H1 (cell line): Measurements from ENCODE around the gene COA1. TPM values are rescaled to one million over a fixed set of nuclear protein-coding genes. Genes with fewer than 3 reads are reported as not detected.

Source experiments
- CTCF ChIA-PET: fragments of 300-600 bp; sonication (Branson Sonifier 250); formaldehyde crosslinking; loops from one replicate; lab custom pipeline; 2021; ENCODE audit not compliant: partially characterized antibody; lab: Charles Lee
- POLR2A ChIA-PET: fragments of 300-600 bp; sonication (Branson Sonifier 250); formaldehyde crosslinking; loops from one replicate; lab custom pipeline; 2021; ENCODE audit warnings: inconsistent platforms; ENCODE audit not compliant: partially characterized antibody; lab: Charles Lee
- DNase-seq, 2 experiments: peaks; one replicate each; pipeline versions ENCODE4 v3.0.0 to v3.0.0-alpha.2; 2010 to 2022; ENCODE audit warnings: low spot score in 2 of 2, low read depth in 1 of 2, mixed read lengths in 1 of 2
- FAIRE-seq: peaks from 2 replicates; lab custom pipeline; 2011; peaks lifted over from hg19 to GRCh38; lab: Jason Lieb, UNC
- H2AFZ ChIP-seq: 2 replicates; pipeline ENCODE4 v1.8.1; 2012; ENCODE audit warnings: low read length, inconsistent platforms
- H2AK5ac ChIP-seq: 2 replicates; pipeline ENCODE4 v1.6.1; 2013; ENCODE audit warnings: low read depth, low read length
- H2BK120ac ChIP-seq: replicated peaks from 2 replicates; pipeline ENCODE3; 2013; ENCODE audit warnings: low read depth, low read length, inconsistent platforms
- H2BK12ac ChIP-seq: 2 replicates; pipeline ENCODE4 v1.6.1; 2013; ENCODE audit warnings: low read depth, low read length
- H2BK15ac ChIP-seq: 2 replicates; pipeline ENCODE4 v1.6.1; 2013; ENCODE audit warnings: low read length
- H2BK20ac ChIP-seq: 2 replicates; pipeline ENCODE4 v1.6.1; 2013; ENCODE audit warnings: low read length
- H2BK5ac ChIP-seq: 2 replicates; pipeline ENCODE4 v1.6.1; 2013; ENCODE audit warnings: low read depth, low read length
- H3K14ac ChIP-seq: 2 replicates; pipeline ENCODE4 v1.6.1; 2013; ENCODE audit warnings: inconsistent platforms; ENCODE audit not compliant: insufficient read length
- H3K18ac ChIP-seq: 2 replicates; pipeline ENCODE4 v1.6.1; 2013; ENCODE audit warnings: low read length; ENCODE audit errors: extremely low read depth
- H3K23ac ChIP-seq: 2 replicates; pipeline ENCODE4 v1.6.1; 2013; ENCODE audit warnings: inconsistent platforms; ENCODE audit not compliant: insufficient read length
- H3K23me2 ChIP-seq: 2 replicates; pipeline ENCODE4 v1.6.1; 2013; ENCODE audit warnings: low read depth, low read length
- H3K27ac ChIP-seq: 2 replicates; pipeline ENCODE4 v1.6.1; 2011; ENCODE audit warnings: low read depth, low read length, inconsistent platforms
- H3K27me3 ChIP-seq, 4 experiments: replicated peaks in 1 of 4; 1 replicate in 1 of 4; 2 replicates in 3 of 4; pipeline versions ENCODE4 v1.6.1 to v1.8.1; 2011 to 2013; ENCODE audit warnings: low read length in 3 of 4, mild to moderate bottlenecking in 3 of 4, inconsistent platforms in 2 of 4, mixed read lengths in 2 of 4, moderate library complexity in 1 of 4; ENCODE audit not compliant: control insufficient read depth in 3 of 4, insufficient read depth in 3 of 4; ENCODE audit errors: extremely low read depth in 1 of 4
- H3K36me3 ChIP-seq, 4 experiments: 2 replicates each; pipeline versions ENCODE4 v1.6.1 to v1.8.1; 2011 to 2013; ENCODE audit warnings: mild to moderate bottlenecking in 4 of 4, low read length in 3 of 4, moderate library complexity in 2 of 4, control low read depth in 1 of 4, inconsistent platforms in 1 of 4; ENCODE audit not compliant: insufficient read depth in 4 of 4, control insufficient read depth in 2 of 4
- H3K4ac ChIP-seq: replicated peaks from 2 replicates; pipeline ENCODE3; 2013; ENCODE audit warnings: low read length, low read depth, mixed read lengths, inconsistent platforms; ENCODE audit not compliant: insufficient read length
- H3K4me1 ChIP-seq, 4 experiments: replicated peaks in 1 of 4; 1 replicate in 1 of 4; 2 replicates in 3 of 4; pipeline versions ENCODE4 v1.6.1 to v1.8.1; 2011 to 2013; ENCODE audit warnings: low read length in 3 of 4, inconsistent platforms in 2 of 4, mixed read lengths in 1 of 4; ENCODE audit not compliant: insufficient read depth in 4 of 4, control insufficient read depth in 3 of 4
- H3K4me2 ChIP-seq, 2 experiments: 2 replicates each; pipeline versions ENCODE4 v1.6.1 to v1.8.1; 2011 to 2013; ENCODE audit warnings: low read depth in 2 of 2, low read length in 2 of 2, control low read depth in 1 of 2, inconsistent platforms in 1 of 2, mild to moderate bottlenecking in 1 of 2; ENCODE audit not compliant: insufficient read depth in 1 of 2
- H3K4me3 ChIP-seq, 4 experiments: fragments of 200-600, 300-600 bp in 1 of 4; sonication (generic), shearing (Covaris generic), sonication (Bioruptor Twin) in 1 of 4; 2 replicates each; pipeline versions ENCODE4 v1.5.1 to v1.8.1; 2011 to 2016; ENCODE audit warnings: low read length in 4 of 4, low read depth in 3 of 4, control low read depth in 2 of 4, inconsistent platforms in 2 of 4, mild to moderate bottlenecking in 2 of 4, mixed read lengths in 1 of 4, moderate library complexity in 1 of 4; ENCODE audit not compliant: insufficient read depth in 2 of 4; ENCODE audit errors: extremely low read depth in 1 of 4
- H3K56ac ChIP-seq: replicated peaks from 2 replicates; pipeline ENCODE3; 2013; ENCODE audit warnings: low read depth, mild to moderate bottlenecking, mixed read lengths, low read length, inconsistent platforms; ENCODE audit not compliant: insufficient read length
- H3K79me1 ChIP-seq: 2 replicates; pipeline ENCODE4 v1.6.1; 2013; ENCODE audit warnings: low read depth, low read length, control low read depth
- H3K79me2 ChIP-seq, 2 experiments: 2 replicates each; pipeline versions ENCODE4 v1.6.1 to v1.8.1; 2012 to 2013; ENCODE audit warnings: low read length in 2 of 2, mild to moderate bottlenecking in 2 of 2, inconsistent platforms in 1 of 2; ENCODE audit not compliant: insufficient read depth in 2 of 2, control insufficient read depth in 1 of 2
- H3K9ac ChIP-seq, 4 experiments: replicated peaks in 1 of 4; 1 replicate in 1 of 4; 2 replicates in 3 of 4; pipeline versions ENCODE4 v1.6.1 to v1.8.1; 2011 to 2013; ENCODE audit warnings: low read depth in 3 of 4, low read length in 3 of 4, control low read depth in 2 of 4, mild to moderate bottlenecking in 2 of 4, moderate library complexity in 2 of 4, inconsistent platforms in 1 of 4; ENCODE audit errors: extremely low read depth in 1 of 4
- H3K9me3 ChIP-seq, 2 experiments: 2 replicates each; pipeline versions ENCODE4 v1.6.1 to v1.8.1; 2012 to 2013; ENCODE audit warnings: mild to moderate bottlenecking in 2 of 2, moderate library complexity in 2 of 2, control low read depth in 1 of 2, inconsistent platforms in 1 of 2, low read depth in 1 of 2, low read length in 1 of 2, mixed read lengths in 1 of 2; ENCODE audit not compliant: insufficient read depth in 2 of 2
- H4K20me1 ChIP-seq, 2 experiments: replicated peaks in 1 of 2; 2 replicates each; pipeline versions ENCODE3 to v1.8.1; 2011 to 2013; ENCODE audit warnings: inconsistent platforms in 2 of 2, low read length in 2 of 2, mild to moderate bottlenecking in 1 of 2; ENCODE audit not compliant: insufficient read depth in 2 of 2, control insufficient read depth in 1 of 2
- H4K5ac ChIP-seq: 2 replicates; pipeline ENCODE4 v1.6.1; 2013; ENCODE audit warnings: low read length, low read depth, mixed read lengths, inconsistent platforms; ENCODE audit not compliant: insufficient read length
- H4K8ac ChIP-seq: 2 replicates; pipeline ENCODE4 v1.8.0; 2013; ENCODE audit warnings: mild to moderate bottlenecking, moderate library complexity, low read length, inconsistent platforms; ENCODE audit not compliant: insufficient read depth; ENCODE audit errors: extremely low read depth
- H4K91ac ChIP-seq: replicated peaks from 2 replicates; pipeline ENCODE3; 2013; ENCODE audit warnings: low read length, mixed read lengths, inconsistent platforms; ENCODE audit not compliant: insufficient read length
- BACH1 ChIP-seq: IDR thresholded peaks from 2 replicates; pipeline ENCODE4 v1.6.1; 2012; ENCODE audit warnings: low read length, improper control_type of control experiment
- CBX5 ChIP-seq: fragments of 300-800, 300-1000 bp; sonication (generic); IDR thresholded peaks from 2 replicates; pipeline ENCODE4 v1.7.1; 2016; ENCODE audit warnings: antibody characterized with exemption, low read length, low read depth
- E2F6 ChIP-seq: IDR thresholded peaks from 2 replicates; pipeline ENCODE4 v1.6.1; 2012; ENCODE audit warnings: inconsistent platforms
- GABPA ChIP-seq: IDR thresholded peaks from 2 replicates; pipeline ENCODE4 v1.6.1; 2011; ENCODE audit warnings: mild to moderate bottlenecking, low read length, moderate library complexity, borderline replicate concordance; ENCODE audit not compliant: insufficient read depth
- JUND ChIP-seq: IDR thresholded peaks from 2 replicates; pipeline ENCODE4 v1.6.1; 2011; ENCODE audit warnings: mild to moderate bottlenecking, improper control_type of control experiment, low read length
- POLR2AphosphoS5 ChIP-seq: IDR thresholded peaks from 2 replicates; pipeline ENCODE4 v1.6.1; 2011; ENCODE audit warnings: low read depth, low read length
- SP1 ChIP-seq: IDR thresholded peaks from 2 replicates; pipeline ENCODE4 v1.6.1; 2011; ENCODE audit warnings: low read depth, low read length
- WGBS, 2 experiments: shearing (Covaris generic) in 1 of 2; methylation state at CpG; one replicate each; pipeline versions ENCODE4 v1.1.6 to v1.1.7; 2013 to 2015; ENCODE audit warnings: low lambda C conversion rate in 2 of 2, mixed read lengths in 2 of 2, inconsistent platforms in 1 of 2, low coverage in 1 of 2, missing lambda C conversion rate in 1 of 2; ENCODE audit not compliant: insufficient replicate concordance in 2 of 2, insufficient coverage in 1 of 2, insufficient read length in 1 of 2; ENCODE audit errors: extremely low coverage in 1 of 2, missing lambda C conversion rate in 1 of 2; 5-methylcytosine and 5-hydroxymethylcytosine counted together
- polyA plus RNA-seq, 7 experiments: library from polyadenylated mRNA; depleted of rRNA in 3 of 7; stranded (reverse) in 5 of 7; unstranded in 2 of 7; fragments of >200 nt in 5 of 7; fragments of 200-250 nt in 2 of 7; gene quantifications; 1 replicate in 5 of 7; 2 replicates in 1 of 7; 4 replicates in 1 of 7; pipeline versions ENCODE4 v1.2.1 to v1.2.3, GENCODE V29; 2011 to 2013; ENCODE audit warnings: missing spikeins in 2 of 7, mixed read lengths in 2 of 7
- total RNA-seq: library from RNA; stranded (reverse); fragmentation: NEBNext Ultra II Directional; extraction: Animal tissue kit (Norgen Biotek cat#: 25700); gene quantifications from 2 replicates; pipeline ENCODE4 v1.2.1, GENCODE V29; 2021
- TF ChIP-seq, protein P1 (sequence below), 3 experiments: IDR thresholded peaks; 1 replicate in 2 of 3; 2 replicates in 1 of 3; pipeline versions ENCODE4 v1.5.1 to v1.6.1; 2011; ENCODE audit warnings: low read length in 3 of 3, mild to moderate bottlenecking in 3 of 3, inconsistent platforms in 2 of 3, low read depth in 1 of 3, moderate library complexity in 1 of 3; ENCODE audit not compliant: insufficient read depth in 1 of 3; ENCODE audit errors: control extremely low read depth in 1 of 3

COA1 gene
- total and polyA plus RNA-seq, 2 of the 8 experiments (the other 6 are each of a cell fraction or from before 2014, with no cell fraction given): 98.6 to 143 TPM

DNA sequence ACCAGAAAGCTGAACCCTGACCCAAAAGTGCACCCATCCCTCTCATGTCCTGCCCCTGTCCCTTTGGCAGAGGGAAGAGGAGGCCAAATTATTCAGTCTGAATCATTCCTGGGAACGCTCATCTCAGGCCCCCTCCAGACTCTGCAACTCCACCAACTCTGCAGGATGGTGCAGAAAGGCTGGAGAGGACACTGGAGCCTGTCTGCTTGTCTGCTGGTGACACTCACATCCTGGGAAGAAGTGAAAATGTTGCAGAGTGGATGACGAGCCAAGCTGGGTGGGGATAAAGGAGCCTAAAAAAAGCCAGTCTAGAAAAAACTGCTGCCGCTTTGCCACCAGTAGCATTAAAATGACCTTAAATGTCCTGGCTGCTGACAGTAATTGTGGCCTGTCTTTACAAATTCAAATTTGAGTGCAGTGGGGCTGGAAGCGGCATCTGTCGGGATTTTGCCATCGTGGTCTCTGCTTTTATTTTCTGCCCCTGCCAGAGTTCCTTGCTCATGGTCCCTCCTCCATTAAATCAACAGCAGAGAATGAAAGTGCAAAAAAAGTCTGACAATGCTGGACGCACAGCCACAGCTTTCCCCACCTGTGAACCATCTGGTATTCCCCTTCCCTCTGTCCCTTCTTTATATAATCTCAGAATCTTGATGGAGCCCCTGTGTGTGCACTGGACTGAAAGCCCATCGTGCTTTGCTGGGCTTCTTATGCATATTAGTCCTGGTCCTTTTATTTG lies 82.6 kb downstream of the COA1 start:
- Histone ChIP-seq H3K4ac (no peak overlapping the region), H3K27ac (peak overlapping the region; percentile 71), H3K79me2 (peaks cover 0 to 16% of the 10 kb centered on the region in 2 experiments; a peak in 1 of 4 replicates), H3K27me3 (no peaks in the 10 kb centered on the region), H3K9ac (peak overlapping the region in 2 of 4 experiments; percentile 2 to 19; a peak in 2 of 7 replicates), H3K14ac (no peak overlapping the region), H4K5ac (no peak overlapping the region), H4K8ac (no peak overlapping the region), H3K79me1 (peaks cover 8% of the 10 kb centered on the region), H2BK15ac (no peak overlapping the region), H2AK5ac (peak overlapping the region; percentile 55; the same call in 1 of the 2 replicates), H4K91ac (peak overlapping the region; percentile 32), H4K20me1 (no peaks in the 10 kb centered on the region), H3K18ac (peak overlapping the region; percentile 10; the same call in 1 of the 2 replicates), H3K9me3 (no peaks in the 10 kb centered on the region), H3K56ac (no peak overlapping the region), H3K4me2 (peak overlapping the region; percentile 14 to 31), H3K23me2 (no peaks in the 10 kb centered on the region; the same call in 1 of the 2 replicates), H3K36me3 (peaks cover 0 to 43% (median 10%) of the 10 kb centered on the region in 4 experiments; a peak in 6 of 8 replicates), H3K4me3 (no peak overlapping the region), H3K4me1 (peaks cover 13 to 23% (median 17%) of the 10 kb centered on the region in 4 experiments), H2BK20ac (no peak overlapping the region), H2BK120ac (no peak overlapping the region), H3K23ac (no peak overlapping the region), H2BK12ac (peak overlapping the region; percentile 89; the same call in 1 of the 2 replicates), H2AFZ (no peak overlapping the region), H2BK5ac (peak overlapping the region; percentile 97)
- WGBS, 2 experiments: 61% methylated on average over 8 of the region's 8 CpGs; no CpG with 5 or more reads in 1 of the 2 experiments
- DNase-seq: no peak
- CTCF ChIA-PET: interaction anchor here (0.7 to 1.6 kb wide), 3 partner anchors 12 to 102 kb away, joined by 3 to 10 read pairs (median 3); partner anchors contain the start of gene STK17A
- no peak for FAIRE-seq
- POLR2A ChIA-PET: interaction anchor here (0.6 to 1.8 kb wide), 4 partner anchors 35 to 196 kb away, joined by 3 to 6 read pairs (median 4); partner anchors contain the start of genes COA1 and STK17A
- TF ChIP-seq POLR2AphosphoS5 (no peak), JUND (no peak), CBX5 (no peak), E2F6 (no peak), SP1 (no peak), GABPA (no peak), BACH1 (no peak)
- TF ChIP-seq, protein P1, sequence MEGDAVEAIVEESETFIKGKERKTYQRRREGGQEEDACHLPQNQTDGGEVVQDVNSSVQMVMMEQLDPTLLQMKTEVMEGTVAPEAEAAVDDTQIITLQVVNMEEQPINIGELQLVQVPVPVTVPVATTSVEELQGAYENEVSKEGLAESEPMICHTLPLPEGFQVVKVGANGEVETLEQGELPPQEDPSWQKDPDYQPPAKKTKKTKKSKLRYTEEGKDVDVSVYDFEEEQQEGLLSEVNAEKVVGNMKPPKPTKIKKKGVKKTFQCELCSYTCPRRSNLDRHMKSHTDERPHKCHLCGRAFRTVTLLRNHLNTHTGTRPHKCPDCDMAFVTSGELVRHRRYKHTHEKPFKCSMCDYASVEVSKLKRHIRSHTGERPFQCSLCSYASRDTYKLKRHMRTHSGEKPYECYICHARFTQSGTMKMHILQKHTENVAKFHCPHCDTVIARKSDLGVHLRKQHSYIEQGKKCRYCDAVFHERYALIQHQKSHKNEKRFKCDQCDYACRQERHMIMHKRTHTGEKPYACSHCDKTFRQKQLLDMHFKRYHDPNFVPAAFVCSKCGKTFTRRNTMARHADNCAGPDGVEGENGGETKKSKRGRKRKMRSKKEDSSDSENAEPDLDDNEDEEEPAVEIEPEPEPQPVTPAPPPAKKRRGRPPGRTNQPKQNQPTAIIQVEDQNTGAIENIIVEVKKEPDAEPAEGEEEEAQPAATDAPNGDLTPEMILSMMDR (IDR thresholded peaks at IDR 0.05; ENCODE audit: control extremely low read depth in 1 of 3, insufficient read depth in 1 of 3, low read depth in 1 of 3, low read length in 3 of 3): no peak
